CD4-positive, alpha-beta memory T cell (primary cell): Measurements from ENCODE around the gene NBPF9. TPM values are rescaled to one million over a fixed set of nuclear protein-coding genes. Genes with fewer than 3 reads are reported as not detected.
"Not testable (repeated sequence)": the region's sequence is repeated elsewhere in the genome, so short reads cannot be mapped to it uniquely, and the experiment has no call there.

Experiments used
- CTCF ChIA-PET: fragments of 350-600 bp; sonication (Branson Sonifier 250); formaldehyde crosslinking; loops from one replicate; lab custom pipeline; 2021; ENCODE audit warnings: inconsistent platforms; ENCODE audit not compliant: partially characterized antibody; lab: Charles Lee
- POLR2A ChIA-PET: fragments of 350-600 bp; sonication (Branson Sonifier 250); formaldehyde crosslinking; loops from one replicate; lab custom pipeline; 2021; ENCODE audit not compliant: partially characterized antibody; lab: Charles Lee
- DNase-seq, 5 donors: peaks; one replicate each; pipeline versions ENCODE4 v3.0.0 to v3.0.0-alpha.2; 2020 to 2022; ENCODE audit warnings: mixed read lengths in 1 of 5
- H3K27ac ChIP-seq: one replicate; pipeline ENCODE4 v1.7.0; 2013; ENCODE audit warnings: low read depth, low read length
- H3K27me3 ChIP-seq: 2 replicates; pipeline ENCODE4 v1.7.0; 2013; ENCODE audit warnings: mild to moderate bottlenecking, low read length, moderate library complexity; ENCODE audit not compliant: insufficient read depth
- H3K36me3 ChIP-seq: 2 replicates; pipeline ENCODE4 v1.7.0; 2013; ENCODE audit warnings: mild to moderate bottlenecking, low read length, moderate library complexity; ENCODE audit not compliant: insufficient read depth
- H3K4me1 ChIP-seq: 2 replicates; pipeline ENCODE4 v1.7.0; 2013; ENCODE audit warnings: mild to moderate bottlenecking, low read length, moderate library complexity; ENCODE audit not compliant: insufficient read depth
- H3K4me3 ChIP-seq, 2 donors: one replicate each; pipeline ENCODE4 v1.7.0; 2013; ENCODE audit warnings: low read length in 2 of 2, mild to moderate bottlenecking in 1 of 2
- H3K9me3 ChIP-seq, 2 donors: one replicate each; pipeline ENCODE4 v1.7.0; 2013; ENCODE audit warnings: low read length in 2 of 2, control low read depth in 1 of 2; ENCODE audit not compliant: control insufficient read depth in 1 of 2
- H3K27ac Mint-ChIP-seq, 7 donors: one replicate each; pipeline ENCODE4 v1.8.0; 2020 to 2021; ENCODE audit warnings: mixed read lengths in 7 of 7, mild to moderate bottlenecking in 6 of 7, inconsistent platforms in 3 of 7, moderate library complexity in 3 of 7
- H3K27me3 Mint-ChIP-seq, 2 donors: one replicate each; pipeline ENCODE4 v1.8.0; 2020 to 2021; ENCODE audit warnings: mixed read lengths in 2 of 2
- H3K36me3 Mint-ChIP-seq, 2 donors: one replicate each; pipeline ENCODE4 v1.8.0; 2020 to 2021; ENCODE audit warnings: mixed read lengths in 2 of 2, inconsistent platforms in 1 of 2, mild to moderate bottlenecking in 1 of 2
- H3K4me1 Mint-ChIP-seq, 4 donors: one replicate each; pipeline ENCODE4 v1.8.0; 2020 to 2021; ENCODE audit warnings: mixed read lengths in 4 of 4, mild to moderate bottlenecking in 1 of 4
- H3K4me3 Mint-ChIP-seq, 8 donors: one replicate each; pipeline ENCODE4 v1.8.0; 2020 to 2021; ENCODE audit warnings: mixed read lengths in 8 of 8, mild to moderate bottlenecking in 7 of 8, moderate library complexity in 6 of 8, inconsistent platforms in 3 of 8
- H3K9me3 Mint-ChIP-seq, 8 donors: one replicate each; pipeline ENCODE4 v1.8.0; 2020 to 2021; ENCODE audit warnings: mixed read lengths in 8 of 8, mild to moderate bottlenecking in 5 of 8, inconsistent platforms in 3 of 8, moderate library complexity in 1 of 8
- intact Hi-C: fragments of 100-400 bp; cut with micrococcal nuclease; formaldehyde crosslinking; loops from one replicate; pipeline ENCODE4 v1.15.1; 2023
- polyA plus RNA-seq, 2 donors: library from polyadenylated mRNA; unstranded; fragments of 300-500 nt; fragmentation: Illumina TruSeq; gene quantifications; one replicate each; pipeline ENCODE4 v1.2.3, GENCODE V29; 2021
- total RNA-seq, 2 experiments: library from RNA; stranded (reverse); gene quantifications; one replicate each; pipeline ENCODE4 v1.2.3, GENCODE V29; 2021

Gene NBPF9
- total and polyA plus RNA-seq, 4 experiments from 2014 or later = 1.8 to 48.4 (median 25.6) TPM

DNA sequence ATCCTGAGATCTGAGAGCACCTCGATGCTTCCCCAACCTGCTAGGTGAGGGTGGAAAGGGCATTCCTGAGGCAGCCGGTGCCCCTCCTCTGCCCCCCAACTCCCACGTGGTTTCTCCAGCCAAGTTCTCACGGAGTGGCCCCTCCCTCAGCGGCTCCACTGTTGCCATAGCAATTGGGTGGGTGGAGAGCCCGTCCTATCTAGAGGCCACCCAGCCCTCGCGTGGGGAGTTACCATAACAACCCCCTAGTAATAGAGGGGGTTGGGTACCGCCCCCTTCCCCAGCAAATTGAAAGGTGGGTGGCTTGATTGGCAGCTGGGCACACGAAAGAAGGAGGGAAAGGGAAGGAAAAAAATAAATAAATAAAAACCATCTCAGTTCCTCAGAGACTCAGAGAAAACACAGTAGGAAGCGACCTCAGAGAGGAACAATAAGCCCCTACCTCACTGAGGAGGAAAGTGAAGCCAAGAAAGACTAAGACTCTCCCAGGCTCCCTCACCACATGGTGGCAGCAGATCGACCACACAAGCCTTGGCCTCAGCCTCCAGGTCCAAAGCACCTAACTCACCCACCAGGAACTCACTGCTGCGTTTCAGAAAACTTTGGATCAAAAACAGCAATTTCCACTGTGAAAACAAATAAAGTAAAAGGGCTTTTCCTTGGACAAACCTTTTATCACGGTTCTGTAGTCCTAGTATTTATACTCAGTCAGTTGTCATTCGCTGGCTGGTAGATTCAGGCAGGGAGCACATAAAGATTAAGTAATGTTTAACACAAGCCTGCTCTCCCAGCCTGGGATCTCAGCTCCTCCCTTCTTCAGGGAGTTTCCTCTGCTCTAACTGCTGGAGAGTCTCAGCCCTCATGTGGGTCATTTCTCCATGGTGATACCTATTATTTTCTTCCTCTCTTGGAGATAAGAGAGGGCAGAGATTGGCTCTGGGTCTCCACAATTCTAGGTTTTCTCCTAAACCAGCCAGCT, 20.9 kb upstream of the NBPF9 start:
- POLR2A ChIA-PET, H3K9me3 ChIP-seq, H3K4me3 ChIP-seq, DNase-seq, H3K36me3 ChIP-seq, H3K27ac ChIP-seq, intact Hi-C loops, H3K4me1 ChIP-seq, H3K27me3 Mint-ChIP-seq, H3K27me3 ChIP-seq, H3K4me3 Mint-ChIP-seq, H3K36me3 Mint-ChIP-seq, H3K4me1 Mint-ChIP-seq, H3K27ac Mint-ChIP-seq, H3K9me3 Mint-ChIP-seq, CTCF ChIA-PET: not testable (repeated sequence)

DNA sequence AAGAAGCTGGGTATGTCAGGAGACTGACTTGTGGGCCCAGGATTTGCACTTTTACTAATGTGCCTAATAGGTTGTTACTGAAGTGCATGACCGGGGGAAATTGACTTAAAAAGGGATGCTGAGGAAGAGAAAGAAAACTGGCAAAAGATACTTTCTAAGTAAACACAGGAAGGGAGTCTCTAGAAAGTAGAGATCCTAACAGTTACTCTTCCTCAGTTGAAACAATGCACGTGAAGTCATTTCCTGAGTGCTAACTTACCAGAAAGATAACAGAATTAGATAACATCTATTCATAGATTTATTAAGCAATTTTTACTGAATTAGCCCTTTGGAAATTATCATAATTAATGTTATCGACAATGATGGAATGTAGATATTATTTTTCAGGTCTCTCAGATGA, 9.5 kb upstream of the NBPF9 start:
- DNase-seq, H3K4me3 ChIP-seq, H3K36me3 ChIP-seq, H3K27me3 ChIP-seq, CTCF ChIA-PET, H3K9me3 ChIP-seq, H3K4me1 Mint-ChIP-seq, intact Hi-C loops, H3K9me3 Mint-ChIP-seq, H3K27me3 Mint-ChIP-seq, POLR2A ChIA-PET, H3K36me3 Mint-ChIP-seq, H3K4me1 ChIP-seq, H3K27ac ChIP-seq: not testable (repeated sequence)
- Mint-ChIP-seq H3K27ac (peak overlapping the region in 6 of 7 donors; percentile 15 to 71 (median 44)), H3K4me3 (peak overlapping the region in 4 of 8 donors; percentile 20 to 69 (median 45))

GRCh38 chr1:149110343-149110742, 7.0 kb upstream of the NBPF9 start:
- H3K4me3 ChIP-seq, H3K9me3 ChIP-seq, intact Hi-C loops, CTCF ChIA-PET, H3K36me3 ChIP-seq, H3K27me3 Mint-ChIP-seq, H3K27ac ChIP-seq, H3K4me3 Mint-ChIP-seq, POLR2A ChIA-PET, DNase-seq, H3K4me1 Mint-ChIP-seq, H3K36me3 Mint-ChIP-seq, H3K4me1 ChIP-seq, H3K27me3 ChIP-seq, H3K27ac Mint-ChIP-seq, H3K9me3 Mint-ChIP-seq: not testable (repeated sequence)

GRCh38 chr1:149102574-149102973, 777 bp downstream of the NBPF9 start:
- H3K4me1 Mint-ChIP-seq, POLR2A ChIA-PET, H3K27me3 Mint-ChIP-seq, H3K36me3 ChIP-seq, H3K27ac ChIP-seq, H3K27me3 ChIP-seq, intact Hi-C loops, H3K4me3 ChIP-seq, H3K36me3 Mint-ChIP-seq, H3K9me3 ChIP-seq, CTCF ChIA-PET, H3K4me1 ChIP-seq, H3K9me3 Mint-ChIP-seq: not testable (repeated sequence)
- H3K27ac Mint-ChIP-seq = peak overlapping the region in 2 of 7 donors; percentile 70 to 74
- peak; percentile 44 to 63 (median 52) for DNase-seq
- peak overlapping the region; percentile 51 to 98 (median 68) for H3K4me3 Mint-ChIP-seq

GRCh38 chr1:149098276-149098675, 5.1 kb downstream of the NBPF9 start:
- H3K27me3 Mint-ChIP-seq, H3K4me3 Mint-ChIP-seq, DNase-seq, H3K36me3 Mint-ChIP-seq, H3K9me3 Mint-ChIP-seq, H3K27ac Mint-ChIP-seq, H3K4me3 ChIP-seq, POLR2A ChIA-PET, H3K27me3 ChIP-seq, H3K9me3 ChIP-seq, H3K4me1 ChIP-seq, CTCF ChIA-PET, H3K27ac ChIP-seq, H3K36me3 ChIP-seq, H3K4me1 Mint-ChIP-seq, intact Hi-C loops: not testable (repeated sequence)

- H3K36me3 Mint-ChIP-seq, H3K9me3 Mint-ChIP-seq, H3K27ac ChIP-seq, CTCF ChIA-PET, H3K36me3 ChIP-seq, POLR2A ChIA-PET, H3K9me3 ChIP-seq, H3K4me1 Mint-ChIP-seq, H3K4me1 ChIP-seq, H3K4me3 Mint-ChIP-seq, DNase-seq, intact Hi-C loops, H3K27ac Mint-ChIP-seq, H3K27me3 ChIP-seq, H3K27me3 Mint-ChIP-seq, H3K4me3 ChIP-seq: not testable (repeated sequence)
These were observed 10.2 kb downstream of the NBPF9 start for GRCh38 chr1:149093155-149093554.

- H3K27ac Mint-ChIP-seq, H3K27ac ChIP-seq, H3K4me1 Mint-ChIP-seq, H3K36me3 Mint-ChIP-seq, H3K4me3 Mint-ChIP-seq, intact Hi-C loops, H3K9me3 ChIP-seq, H3K4me1 ChIP-seq, H3K4me3 ChIP-seq, H3K36me3 ChIP-seq, H3K27me3 Mint-ChIP-seq, CTCF ChIA-PET, H3K9me3 Mint-ChIP-seq, POLR2A ChIA-PET, H3K27me3 ChIP-seq: not testable (repeated sequence)
- DNase-seq = peak in 1 of 5 donors; percentile 1
These were observed 27.7 kb downstream of the NBPF9 start for GRCh38 chr1:149075505-149076127.
